Breast epithelium (tissue), 4 donors: Measurements from ENCODE around the gene ZG16B. TPM values are rescaled to one million over a fixed set of nuclear protein-coding genes. Genes with fewer than 3 reads are reported as not detected.
A peak's percentile ranks its signal among the peaks of the same experiment; 100 is the strongest.

Experiments
- DNase-seq, 2 donors: peaks; one replicate each; pipeline ENCODE4 v3.0.0-alpha.2; 2019; ENCODE audit warnings: low spot score in 2 of 2
- H3K27ac ChIP-seq, 2 donors: fragments of 200-600 bp; sonication (generic) in 1 of 2; one replicate each; pipeline ENCODE4 v1.5.1; 2016 to 2019; ENCODE audit warnings: mild to moderate bottlenecking in 1 of 2
- H3K27me3 ChIP-seq, 2 donors: fragments of 200-600 bp; sonication (generic) in 1 of 2; one replicate each; pipeline versions ENCODE4 v1.5.1 to v1.6.0; 2017 to 2019; ENCODE audit warnings: control low read depth in 1 of 2, mild to moderate bottlenecking in 1 of 2
- H3K36me3 ChIP-seq: fragments of 200-600 bp; one replicate; pipeline ENCODE4 v1.5.1; 2019
- H3K4me1 ChIP-seq, 2 donors: fragments of 200-600 bp; sonication (generic); one replicate each; pipeline ENCODE4 v1.5.1; 2016 to 2019; ENCODE audit warnings: control low read depth in 1 of 2
- H3K4me3 ChIP-seq, 3 donors: fragments of 200-600 bp; sonication (generic); 1 replicate in 2 of 3; 2 replicates in 1 of 3; pipeline ENCODE4 v1.5.1; 2016 to 2019; ENCODE audit warnings: mild to moderate bottlenecking in 3 of 3, moderate library complexity in 2 of 3
- H3K9me3 ChIP-seq, 2 donors: fragments of 200-600 bp; sonication (generic) in 1 of 2; one replicate each; pipeline ENCODE4 v1.5.1; 2016 to 2019; ENCODE audit warnings: control low read depth in 1 of 2
- POLR2A ChIP-seq: fragments of 450-650 bp; IDR thresholded peaks from one replicate; pipeline ENCODE4 v1.6.1; 2016; ENCODE audit warnings: antibody characterized with exemption, mild to moderate bottlenecking, moderate library complexity
- POLR2AphosphoS5 ChIP-seq, 3 donors: sonication (generic); formaldehyde crosslinking; IDR thresholded peaks; one replicate each; pipeline ENCODE4 v1.6.1; 2017; ENCODE audit warnings: antibody characterized with exemption in 3 of 3
- intact Hi-C: fragments of 100-400 bp; cut with DNase I; formaldehyde crosslinking; loops from one replicate; pipeline ENCODE4 v1.15.1; 2023; ENCODE audit warnings: low total_unique reads
- total RNA-seq, 3 donors: library from RNA; depleted of rRNA; stranded (reverse); fragments of >200 nt; gene quantifications; one replicate each; pipeline ENCODE4 v1.1.0, GENCODE V29; 2016
- TF ChIP-seq, protein P1 (sequence below), 3 donors: fragments of 450-650 bp; IDR thresholded peaks; one replicate each; pipeline ENCODE4 v1.5.1; 2016 to 2017; ENCODE audit warnings: antibody characterized with exemption in 3 of 3, mild to moderate bottlenecking in 3 of 3, moderate library complexity in 3 of 3

Gene ZG16B
- total RNA-seq, 3 donors from 2014 or later: 24.6 to 46.5 TPM; not detected in 1

DNA sequence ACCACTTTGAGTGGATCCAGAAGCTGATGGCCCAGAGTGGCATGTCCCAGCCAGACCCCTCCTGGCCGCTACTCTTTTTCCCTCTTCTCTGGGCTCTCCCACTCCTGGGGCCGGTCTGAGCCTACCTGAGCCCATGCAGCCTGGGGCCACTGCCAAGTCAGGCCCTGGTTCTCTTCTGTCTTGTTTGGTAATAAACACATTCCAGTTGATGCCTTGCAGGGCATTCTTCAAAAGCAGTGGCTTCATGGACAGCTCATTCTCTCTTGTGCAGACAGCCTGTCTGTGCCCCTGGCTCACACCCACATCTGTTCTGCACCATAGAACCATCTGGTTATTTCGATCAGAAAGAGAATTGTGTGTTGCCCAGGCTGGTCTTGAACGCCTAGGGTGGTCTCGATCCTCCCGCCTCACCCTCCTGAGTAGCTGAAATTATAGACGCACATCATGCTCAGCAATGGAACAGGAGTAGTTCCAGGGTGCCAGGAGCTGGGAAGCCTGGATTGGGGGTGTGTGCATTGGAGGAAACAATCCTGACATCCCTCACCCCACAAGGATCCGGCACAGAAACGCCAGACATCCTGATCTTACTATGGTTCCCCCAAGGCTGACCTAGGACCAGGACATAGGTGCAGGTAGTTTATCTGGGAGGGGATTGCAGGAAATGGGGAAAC is 8.5 kb upstream of the ZG16B start:
- TF ChIP-seq, protein P1, sequence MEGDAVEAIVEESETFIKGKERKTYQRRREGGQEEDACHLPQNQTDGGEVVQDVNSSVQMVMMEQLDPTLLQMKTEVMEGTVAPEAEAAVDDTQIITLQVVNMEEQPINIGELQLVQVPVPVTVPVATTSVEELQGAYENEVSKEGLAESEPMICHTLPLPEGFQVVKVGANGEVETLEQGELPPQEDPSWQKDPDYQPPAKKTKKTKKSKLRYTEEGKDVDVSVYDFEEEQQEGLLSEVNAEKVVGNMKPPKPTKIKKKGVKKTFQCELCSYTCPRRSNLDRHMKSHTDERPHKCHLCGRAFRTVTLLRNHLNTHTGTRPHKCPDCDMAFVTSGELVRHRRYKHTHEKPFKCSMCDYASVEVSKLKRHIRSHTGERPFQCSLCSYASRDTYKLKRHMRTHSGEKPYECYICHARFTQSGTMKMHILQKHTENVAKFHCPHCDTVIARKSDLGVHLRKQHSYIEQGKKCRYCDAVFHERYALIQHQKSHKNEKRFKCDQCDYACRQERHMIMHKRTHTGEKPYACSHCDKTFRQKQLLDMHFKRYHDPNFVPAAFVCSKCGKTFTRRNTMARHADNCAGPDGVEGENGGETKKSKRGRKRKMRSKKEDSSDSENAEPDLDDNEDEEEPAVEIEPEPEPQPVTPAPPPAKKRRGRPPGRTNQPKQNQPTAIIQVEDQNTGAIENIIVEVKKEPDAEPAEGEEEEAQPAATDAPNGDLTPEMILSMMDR (IDR thresholded peaks at IDR 0.05): no peak
- TF ChIP-seq POLR2AphosphoS5 (IDR thresholded peaks at IDR 0.05) (no peak), POLR2A (no peak)
- Histone ChIP-seq H3K36me3 (no peaks in the 10 kb centered on the region), H3K4me3 (no peak overlapping the region), H3K27ac (no peak overlapping the region), H3K27me3 (no peaks in the 10 kb centered on the region), H3K4me1 (no peaks in the 10 kb centered on the region), H3K9me3 (no peaks in the 10 kb centered on the region)
- intact Hi-C loops: no loop called here
- DNase-seq: peak in 1 of 2 donors; percentile 25

DNA sequence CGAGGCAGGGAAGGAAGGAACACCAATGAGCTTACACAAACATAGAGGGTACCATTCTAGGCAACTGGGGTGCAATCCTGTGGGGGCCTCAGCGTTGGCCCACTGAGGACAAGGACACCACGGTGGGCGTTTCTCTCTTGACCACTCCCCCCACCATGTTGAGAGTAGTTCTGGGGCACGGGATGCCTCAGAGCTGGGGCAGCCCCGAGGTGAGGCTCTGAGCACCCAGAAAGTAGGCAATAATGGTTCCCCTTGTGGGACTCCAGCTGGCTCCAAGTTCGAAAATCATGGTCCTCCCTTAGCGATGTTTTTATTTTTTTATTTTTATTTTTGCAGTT is 8.0 kb upstream of the ZG16B start:
- H3K27ac ChIP-seq: no peak overlapping the region
- no peaks in the 10 kb centered on the region for H3K9me3 ChIP-seq
- no peaks in the 10 kb centered on the region for H3K4me1 ChIP-seq
- intact Hi-C loops: no loop called here
- H3K27me3 ChIP-seq: no peaks in the 10 kb centered on the region
- H3K4me3 ChIP-seq: no peak overlapping the region
- no peak for TF ChIP-seq POLR2AphosphoS5 (IDR thresholded peaks at IDR 0.05)
- no peaks in the 10 kb centered on the region for H3K36me3 ChIP-seq
- DNase-seq: peak in 1 of 2 donors; percentile 15

DNA sequence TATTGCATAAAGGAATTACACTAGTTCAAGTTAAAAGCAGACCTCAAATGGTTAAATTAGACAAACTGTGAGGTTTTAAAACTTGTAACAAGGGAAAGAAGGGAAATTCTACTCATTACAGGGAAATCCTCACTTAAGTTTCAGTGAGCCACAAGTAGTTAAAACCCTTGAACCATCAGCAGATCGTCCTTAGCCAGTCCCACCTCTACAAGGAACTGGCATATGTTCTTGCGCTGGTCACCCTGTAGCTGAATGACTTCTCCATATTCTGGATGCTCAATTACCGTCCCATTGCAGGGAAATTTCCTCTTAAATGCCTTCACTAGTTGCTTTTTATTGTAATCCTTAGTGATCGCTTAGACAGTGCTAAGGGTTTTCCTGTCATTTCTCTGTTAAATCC is 7.6 kb upstream of the ZG16B start:
- DNase-seq: no peak
- H3K9me3 ChIP-seq: no peaks in the 10 kb centered on the region
- no peak for TF ChIP-seq POLR2AphosphoS5 (IDR thresholded peaks at IDR 0.05)
- TF ChIP-seq, protein P1 (IDR thresholded peaks at IDR 0.05): no peak
- no peak for TF ChIP-seq POLR2A
- no peak overlapping the region for H3K4me3 ChIP-seq
- H3K36me3 ChIP-seq: no peaks in the 10 kb centered on the region
- H3K27ac ChIP-seq: no peak overlapping the region
- H3K4me1 ChIP-seq: no peaks in the 10 kb centered on the region
- intact Hi-C loops: no loop called here
- no peaks in the 10 kb centered on the region for H3K27me3 ChIP-seq

GRCh38 chr16:2824626-2825025 is 5.5 kb upstream of the ZG16B start:
- H3K36me3 ChIP-seq: no peaks in the 10 kb centered on the region
- intact Hi-C loops: no loop called here
- no peak for TF ChIP-seq POLR2AphosphoS5 (IDR thresholded peaks at IDR 0.05)
- no peak for TF ChIP-seq POLR2A
- TF ChIP-seq, protein P1 (IDR thresholded peaks at IDR 0.05): no peak
- peaks cover 0 to 4% of the 10 kb centered on the region in 2 donors for H3K27me3 ChIP-seq
- H3K9me3 ChIP-seq: no peaks in the 10 kb centered on the region
- H3K4me3 ChIP-seq: no peak overlapping the region
- H3K27ac ChIP-seq: no peak overlapping the region
- DNase-seq: no peak
- no peaks in the 10 kb centered on the region for H3K4me1 ChIP-seq

GRCh38 chr16:2825049-2825742 is 4.9 kb upstream of the ZG16B start:
- Histone ChIP-seq H3K27me3 (peaks cover 0 to 8% of the 10 kb centered on the region in 2 donors), H3K36me3 (no peaks in the 10 kb centered on the region), H3K9me3 (no peaks in the 10 kb centered on the region), H3K27ac (no peak overlapping the region), H3K4me3 (no peak overlapping the region), H3K4me1 (no peaks in the 10 kb centered on the region)
- DNase-seq: no peak
- intact Hi-C loops: no loop called here
- TF ChIP-seq POLR2AphosphoS5 (IDR thresholded peaks at IDR 0.05): no peak
- TF ChIP-seq, protein P1 (IDR thresholded peaks at IDR 0.05): no peak
- no peak for TF ChIP-seq POLR2A
